Peyer's patch (tissue), 4 donors: ENCODE measurements around the gene ANKRD61. TPM values are rescaled to one million over a fixed set of nuclear protein-coding genes. Genes with fewer than 3 reads are reported as not detected.

Experiments used
- DNase-seq, 3 donors: peaks; one replicate each; pipeline ENCODE4 v3.0.0-alpha.2; 2017 to 2019
- H3K27ac ChIP-seq, 4 donors: fragments of 200-600 bp; sonication (generic); one replicate each; pipeline ENCODE4 v1.5.1; 2016 to 2019
- H3K27me3 ChIP-seq, 2 donors: fragments of 200-600 bp; sonication (generic); one replicate each; pipeline ENCODE4 v1.5.1; 2019
- H3K36me3 ChIP-seq, 3 donors: fragments of 200-600 bp; sonication (generic); one replicate each; pipeline ENCODE4 v1.5.1; 2016 to 2019
- H3K4me1 ChIP-seq, 4 donors: fragments of 200-600 bp; sonication (generic); one replicate each; pipeline ENCODE4 v1.5.1; 2016 to 2019
- H3K4me3 ChIP-seq, 4 donors: fragments of 200-600 bp; sonication (generic); 1 replicate in 3 of 4; 2 replicates in 1 of 4; pipeline ENCODE4 v1.5.1; 2016 to 2019; ENCODE audit warnings: mild to moderate bottlenecking in 1 of 4
- H3K9me3 ChIP-seq, 4 donors: fragments of 200-600 bp; sonication (generic); one replicate each; pipeline ENCODE4 v1.5.1; 2016 to 2019; ENCODE audit warnings: mild to moderate bottlenecking in 1 of 4
- POLR2A ChIP-seq, 2 donors: fragments of 450-650 bp; IDR thresholded peaks; one replicate each; pipeline ENCODE4 v1.5.1; 2017; ENCODE audit warnings: antibody characterized with exemption in 2 of 2, mild to moderate bottlenecking in 2 of 2, moderate library complexity in 2 of 2
- total RNA-seq, 4 donors: library from RNA; depleted of rRNA; stranded (reverse); fragments of >200 nt; gene quantifications; one replicate each; pipeline ENCODE4 v1.1.0, GENCODE V29; 2016
- TF ChIP-seq, protein P1 (sequence below), 6 experiments: fragments of 450-650 bp in 4 of 6; fragments of 200-600 bp in 2 of 6; sonication (generic) in 1 of 6; IDR thresholded peaks; one replicate each; pipeline ENCODE4 v1.5.1; 2017 to 2019; ENCODE audit warnings: antibody characterized with exemption in 6 of 6, mild to moderate bottlenecking in 3 of 6, moderate library complexity in 1 of 6

The ANKRD61 gene
- total RNA-seq, 4 donors from 2014 or later = not detected

DNA sequence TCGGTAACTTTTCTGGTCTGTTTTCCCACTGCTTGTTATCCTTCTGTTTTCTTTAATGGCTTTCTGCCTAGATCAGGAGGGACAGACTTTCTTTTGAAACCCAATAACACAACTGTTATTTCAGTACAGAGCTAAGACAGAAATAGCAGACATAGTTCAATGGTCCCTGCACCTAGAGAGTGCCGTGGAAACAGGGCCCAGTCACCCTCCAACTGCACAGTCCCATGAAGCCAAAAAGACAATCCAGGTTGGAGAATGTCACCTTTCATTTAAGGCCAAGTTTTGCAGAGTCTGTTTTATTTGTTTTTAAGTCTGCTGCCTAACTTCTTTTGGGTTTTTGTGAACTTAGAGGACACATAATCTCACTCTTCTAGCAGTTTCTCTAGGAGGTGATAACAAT, 19.6 kb upstream of the ANKRD61 start:
- Histone ChIP-seq H3K36me3 (peaks cover 0 to 19% (median 0%) of the 10 kb centered on the region in 3 donors), H3K27ac (peak overlapping the region in 3 of 4 donors; percentile 68 to 78 (median 73)), H3K4me3 (no peak overlapping the region), H3K9me3 (no peaks in the 10 kb centered on the region), H3K27me3 (no peaks in the 10 kb centered on the region), H3K4me1 (peaks cover 0 to 31% (median 3%) of the 10 kb centered on the region in 4 donors)
- no peak for DNase-seq
- no peak for TF ChIP-seq POLR2A (IDR thresholded peaks at IDR 0.05)
- TF ChIP-seq, protein P1, sequence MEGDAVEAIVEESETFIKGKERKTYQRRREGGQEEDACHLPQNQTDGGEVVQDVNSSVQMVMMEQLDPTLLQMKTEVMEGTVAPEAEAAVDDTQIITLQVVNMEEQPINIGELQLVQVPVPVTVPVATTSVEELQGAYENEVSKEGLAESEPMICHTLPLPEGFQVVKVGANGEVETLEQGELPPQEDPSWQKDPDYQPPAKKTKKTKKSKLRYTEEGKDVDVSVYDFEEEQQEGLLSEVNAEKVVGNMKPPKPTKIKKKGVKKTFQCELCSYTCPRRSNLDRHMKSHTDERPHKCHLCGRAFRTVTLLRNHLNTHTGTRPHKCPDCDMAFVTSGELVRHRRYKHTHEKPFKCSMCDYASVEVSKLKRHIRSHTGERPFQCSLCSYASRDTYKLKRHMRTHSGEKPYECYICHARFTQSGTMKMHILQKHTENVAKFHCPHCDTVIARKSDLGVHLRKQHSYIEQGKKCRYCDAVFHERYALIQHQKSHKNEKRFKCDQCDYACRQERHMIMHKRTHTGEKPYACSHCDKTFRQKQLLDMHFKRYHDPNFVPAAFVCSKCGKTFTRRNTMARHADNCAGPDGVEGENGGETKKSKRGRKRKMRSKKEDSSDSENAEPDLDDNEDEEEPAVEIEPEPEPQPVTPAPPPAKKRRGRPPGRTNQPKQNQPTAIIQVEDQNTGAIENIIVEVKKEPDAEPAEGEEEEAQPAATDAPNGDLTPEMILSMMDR (IDR thresholded peaks at IDR 0.05) = no peak

DNA sequence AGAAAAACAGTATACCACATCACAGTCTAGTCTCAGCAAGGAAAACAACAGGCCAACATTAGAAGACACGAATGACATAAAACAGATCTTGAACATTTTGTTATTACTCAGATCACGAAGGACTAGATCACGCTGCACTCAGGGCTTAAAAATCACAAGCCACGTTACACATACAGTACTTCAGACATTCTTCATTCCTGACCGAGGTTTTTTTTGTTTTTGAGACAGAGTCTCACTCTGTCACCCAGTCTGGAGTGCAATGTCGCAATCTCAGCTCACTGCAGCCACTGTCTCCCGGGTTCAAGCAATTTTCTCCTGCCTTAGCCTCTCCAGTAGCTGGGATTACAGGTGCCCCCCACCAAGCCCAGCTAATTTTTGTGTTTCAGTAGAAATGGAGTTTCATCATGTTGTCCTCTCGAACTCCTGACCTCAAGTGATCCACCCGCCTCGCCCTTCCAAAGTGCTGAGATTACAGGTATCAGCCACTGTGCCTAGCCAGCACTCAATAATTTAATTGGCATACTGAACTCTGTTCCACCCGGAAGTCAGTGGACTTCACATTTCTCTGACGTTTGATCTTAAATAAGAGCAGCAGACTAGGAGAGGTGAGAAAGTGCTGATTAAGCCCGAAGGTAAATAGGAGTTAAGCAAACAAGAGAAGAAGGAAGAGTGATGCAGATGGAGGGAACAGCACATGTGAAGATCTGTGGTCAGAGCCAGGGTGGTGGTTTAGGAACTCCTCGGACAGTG, 18.6 kb upstream of the ANKRD61 start:
- H3K4me1 ChIP-seq = peaks cover 0 to 31% (median 3%) of the 10 kb centered on the region in 4 donors

DNA sequence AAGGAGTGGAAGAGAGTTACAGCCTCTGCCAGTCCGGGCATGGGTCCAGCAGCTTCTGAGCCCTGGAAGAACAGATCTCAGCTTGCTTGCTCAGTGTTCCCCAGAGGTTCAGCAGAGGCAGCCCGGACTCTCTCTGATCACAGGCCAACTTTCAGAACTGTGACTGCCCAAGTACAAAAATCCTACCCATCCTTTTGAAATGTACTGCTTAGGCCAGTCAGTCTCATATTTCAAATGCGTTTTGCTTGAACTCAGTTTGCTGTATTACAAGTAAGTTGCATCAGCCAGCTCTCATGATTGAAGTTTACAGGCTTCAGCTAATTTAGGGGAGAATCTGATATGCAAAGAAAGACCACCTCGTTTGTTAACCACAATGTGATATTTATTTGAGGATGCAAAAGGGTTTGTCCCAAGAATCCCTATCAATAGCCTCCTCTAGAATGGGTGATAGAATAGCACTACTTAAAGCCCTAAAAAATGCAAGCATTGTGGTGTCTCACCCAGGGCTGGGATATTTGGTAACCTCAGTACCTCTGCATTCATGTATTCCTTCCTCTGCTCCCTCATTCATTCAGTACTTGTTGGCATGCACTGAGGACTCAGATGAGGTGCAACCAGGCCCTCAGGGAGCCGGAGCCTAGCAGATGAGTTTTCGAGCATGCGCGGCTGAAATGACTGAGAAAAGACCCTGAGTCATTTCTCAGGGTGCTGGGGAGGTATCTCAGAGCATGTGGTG, 15.1 kb upstream of the ANKRD61 start:
- Histone ChIP-seq H3K4me1 (peaks cover 0 to 13% (median 0%) of the 10 kb centered on the region in 4 donors), H3K27me3 (no peaks in the 10 kb centered on the region), H3K4me3 (no peak overlapping the region), H3K36me3 (peaks cover 0 to 58% (median 0%) of the 10 kb centered on the region in 3 donors), H3K27ac (peak overlapping the region in 1 of 4 donors; percentile 23), H3K9me3 (no peaks in the 10 kb centered on the region)
- no peak for DNase-seq
- TF ChIP-seq, protein P1 (IDR thresholded peaks at IDR 0.05) = no peak
- TF ChIP-seq POLR2A (IDR thresholded peaks at IDR 0.05) = no peak

More for the DNA sequence above, 18.6 kb upstream of the ANKRD61 start:
- Histone ChIP-seq H3K27me3 (no peaks in the 10 kb centered on the region), H3K9me3 (no peaks in the 10 kb centered on the region), H3K4me3 (no peak overlapping the region), H3K36me3 (peaks cover 0 to 27% (median 0%) of the 10 kb centered on the region in 3 donors), H3K27ac (peak overlapping the region in 3 of 4 donors; percentile 68 to 81 (median 78))
- TF ChIP-seq, protein P1 (IDR thresholded peaks at IDR 0.05) = no peak
- no peak for TF ChIP-seq POLR2A (IDR thresholded peaks at IDR 0.05)
- peak in 2 of 3 donors; percentile 72 to 79 for DNase-seq

DNA sequence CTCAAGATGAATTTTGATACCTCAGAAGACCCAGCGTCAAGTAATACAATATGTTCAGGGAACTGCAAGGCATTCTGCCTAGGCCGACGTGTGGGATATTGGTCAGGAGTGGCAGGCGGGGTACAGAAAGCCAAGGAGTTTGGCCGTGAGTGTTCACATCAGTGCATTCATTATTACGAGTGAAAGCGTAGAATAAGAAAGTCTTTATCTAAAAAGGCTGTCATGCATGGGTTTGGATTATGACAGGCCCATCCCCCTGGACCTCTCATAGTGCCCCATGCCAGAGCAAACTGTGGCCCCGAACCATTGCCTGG, 14.6 kb upstream of the ANKRD61 start:
- Histone ChIP-seq H3K36me3 (peaks cover 0 to 61% (median 0%) of the 10 kb centered on the region in 3 donors), H3K27ac (no peak overlapping the region), H3K27me3 (no peaks in the 10 kb centered on the region), H3K4me1 (peaks cover 0 to 8% (median 0%) of the 10 kb centered on the region in 4 donors), H3K4me3 (no peak overlapping the region), H3K9me3 (no peaks in the 10 kb centered on the region)
- TF ChIP-seq, protein P1 (IDR thresholded peaks at IDR 0.05) = no peak
- DNase-seq = peak in 1 of 3 donors; percentile 14

DNA sequence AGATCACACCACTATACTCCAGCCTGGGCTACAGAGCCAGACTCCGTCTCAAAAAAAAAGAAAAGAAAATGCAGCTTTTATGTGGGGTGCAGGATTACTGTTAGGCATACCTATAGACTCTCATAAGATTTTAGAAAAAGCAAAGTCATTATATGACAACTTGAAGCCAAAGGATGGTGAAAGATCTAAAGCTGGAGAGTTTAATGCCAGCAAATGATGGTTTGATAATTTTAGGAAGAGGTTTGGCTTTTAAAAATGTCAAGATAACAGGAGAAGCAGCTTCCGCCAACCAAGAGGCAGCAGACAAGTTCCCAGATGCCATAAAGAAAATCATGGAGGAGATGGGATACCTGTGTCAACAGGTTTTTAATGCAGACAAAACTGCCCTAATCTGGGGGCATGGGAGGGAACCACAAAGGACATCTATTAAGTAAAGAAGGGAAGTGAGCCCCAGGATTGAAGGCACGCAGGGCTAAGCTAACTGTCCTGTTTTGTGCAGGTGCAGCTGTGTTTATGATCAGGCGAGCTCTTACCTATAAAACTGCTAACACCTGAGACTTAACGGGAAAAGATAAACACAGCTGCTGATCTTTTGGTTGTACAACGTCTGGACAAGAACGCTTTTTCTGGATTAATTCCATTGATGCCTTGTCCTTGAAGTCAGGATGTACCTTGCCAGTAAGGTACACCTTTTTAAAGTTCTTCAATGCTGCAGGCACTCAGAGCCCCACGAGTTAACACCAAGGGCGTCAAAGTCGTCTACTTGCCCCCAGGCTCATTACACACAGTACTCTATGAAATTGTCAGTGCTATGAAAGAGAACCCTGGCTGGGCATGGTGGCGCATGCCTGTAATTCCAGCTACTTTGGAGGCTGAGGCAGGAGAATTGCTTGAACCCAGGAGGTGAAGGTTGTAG, 10.5 kb upstream of the ANKRD61 start:
- TF ChIP-seq POLR2A (IDR thresholded peaks at IDR 0.05) = no peak
- TF ChIP-seq, protein P1 (IDR thresholded peaks at IDR 0.05) = no peak
- Histone ChIP-seq H3K4me1 (peaks cover 0 to 19% (median 0%) of the 10 kb centered on the region in 4 donors), H3K9me3 (no peaks in the 10 kb centered on the region), H3K36me3 (peaks cover 0 to 89% (median 0%) of the 10 kb centered on the region in 3 donors), H3K27ac (no peak overlapping the region), H3K27me3 (no peaks in the 10 kb centered on the region), H3K4me3 (no peak overlapping the region)
- no peak for DNase-seq
